Suprapubic skin (tissue), 3 donors: ENCODE data around the gene SAMD1.

Experiments
- EP300 ChIP-seq: sonication (generic); formaldehyde crosslinking; IDR thresholded peaks from one replicate; pipeline ENCODE4 v1.6.1; 2017; ENCODE audit warnings: antibody characterized with exemption
- TF ChIP-seq, protein P1 (sequence below), 2 donors: fragments of 200-600 bp in 1 of 2; fragments of 450-650 bp in 1 of 2; sonication (generic) in 1 of 2; IDR thresholded peaks; one replicate each; pipeline ENCODE4 v1.5.1; 2016 to 2019; ENCODE audit warnings: antibody characterized with exemption in 2 of 2, mild to moderate bottlenecking in 1 of 2, moderate library complexity in 1 of 2

DNA sequence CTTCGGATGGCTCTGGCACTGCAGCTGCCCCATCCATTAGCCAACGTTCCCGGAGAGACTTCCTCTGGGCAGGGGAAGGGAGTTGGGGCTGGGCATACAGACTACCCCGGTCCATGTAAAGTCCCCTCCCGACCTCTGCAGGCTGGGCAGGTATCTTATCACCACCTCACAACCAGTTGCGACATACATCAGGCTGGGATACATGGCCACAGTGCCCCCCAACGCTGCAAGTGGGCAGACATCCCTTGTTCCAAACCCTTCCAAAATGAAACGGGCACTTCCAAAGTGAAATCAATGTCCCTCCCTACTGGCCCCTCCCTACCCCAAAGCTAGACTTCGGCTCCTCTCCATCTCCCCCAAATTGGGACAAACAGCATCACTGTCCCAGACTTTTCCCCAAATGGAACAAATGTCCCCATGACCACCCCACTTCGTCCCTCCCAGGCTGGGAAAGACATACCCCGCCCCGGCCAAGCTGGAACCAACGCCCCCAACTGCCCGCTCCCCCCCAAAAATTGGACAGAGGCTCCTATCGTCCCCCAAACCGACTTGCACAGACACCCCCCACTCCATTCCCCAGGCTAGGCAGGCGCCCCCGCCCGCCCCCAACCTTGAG lies 33.7 kb downstream of the SAMD1 start:
- TF ChIP-seq, protein P1, sequence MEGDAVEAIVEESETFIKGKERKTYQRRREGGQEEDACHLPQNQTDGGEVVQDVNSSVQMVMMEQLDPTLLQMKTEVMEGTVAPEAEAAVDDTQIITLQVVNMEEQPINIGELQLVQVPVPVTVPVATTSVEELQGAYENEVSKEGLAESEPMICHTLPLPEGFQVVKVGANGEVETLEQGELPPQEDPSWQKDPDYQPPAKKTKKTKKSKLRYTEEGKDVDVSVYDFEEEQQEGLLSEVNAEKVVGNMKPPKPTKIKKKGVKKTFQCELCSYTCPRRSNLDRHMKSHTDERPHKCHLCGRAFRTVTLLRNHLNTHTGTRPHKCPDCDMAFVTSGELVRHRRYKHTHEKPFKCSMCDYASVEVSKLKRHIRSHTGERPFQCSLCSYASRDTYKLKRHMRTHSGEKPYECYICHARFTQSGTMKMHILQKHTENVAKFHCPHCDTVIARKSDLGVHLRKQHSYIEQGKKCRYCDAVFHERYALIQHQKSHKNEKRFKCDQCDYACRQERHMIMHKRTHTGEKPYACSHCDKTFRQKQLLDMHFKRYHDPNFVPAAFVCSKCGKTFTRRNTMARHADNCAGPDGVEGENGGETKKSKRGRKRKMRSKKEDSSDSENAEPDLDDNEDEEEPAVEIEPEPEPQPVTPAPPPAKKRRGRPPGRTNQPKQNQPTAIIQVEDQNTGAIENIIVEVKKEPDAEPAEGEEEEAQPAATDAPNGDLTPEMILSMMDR (IDR thresholded peaks at IDR 0.05): no peak
- no peak for TF ChIP-seq EP300
